GM18498 (cell line): ENCODE results near the gene CDKL2.
"Not testable (repeated sequence)": the region's sequence is repeated elsewhere in the genome, so short reads cannot be mapped to it uniquely, and the experiment has no call there.

Experiments used
- ATAC-seq: cut with Tn5 transposase; IDR thresholded peaks from one replicate; pipeline ENCODE4 v1.9.1; 2021; ENCODE audit warnings: mild to moderate bottlenecking, moderate library complexity; ENCODE audit not compliant: unreplicated experiment

The CDKL2 gene

DNA sequence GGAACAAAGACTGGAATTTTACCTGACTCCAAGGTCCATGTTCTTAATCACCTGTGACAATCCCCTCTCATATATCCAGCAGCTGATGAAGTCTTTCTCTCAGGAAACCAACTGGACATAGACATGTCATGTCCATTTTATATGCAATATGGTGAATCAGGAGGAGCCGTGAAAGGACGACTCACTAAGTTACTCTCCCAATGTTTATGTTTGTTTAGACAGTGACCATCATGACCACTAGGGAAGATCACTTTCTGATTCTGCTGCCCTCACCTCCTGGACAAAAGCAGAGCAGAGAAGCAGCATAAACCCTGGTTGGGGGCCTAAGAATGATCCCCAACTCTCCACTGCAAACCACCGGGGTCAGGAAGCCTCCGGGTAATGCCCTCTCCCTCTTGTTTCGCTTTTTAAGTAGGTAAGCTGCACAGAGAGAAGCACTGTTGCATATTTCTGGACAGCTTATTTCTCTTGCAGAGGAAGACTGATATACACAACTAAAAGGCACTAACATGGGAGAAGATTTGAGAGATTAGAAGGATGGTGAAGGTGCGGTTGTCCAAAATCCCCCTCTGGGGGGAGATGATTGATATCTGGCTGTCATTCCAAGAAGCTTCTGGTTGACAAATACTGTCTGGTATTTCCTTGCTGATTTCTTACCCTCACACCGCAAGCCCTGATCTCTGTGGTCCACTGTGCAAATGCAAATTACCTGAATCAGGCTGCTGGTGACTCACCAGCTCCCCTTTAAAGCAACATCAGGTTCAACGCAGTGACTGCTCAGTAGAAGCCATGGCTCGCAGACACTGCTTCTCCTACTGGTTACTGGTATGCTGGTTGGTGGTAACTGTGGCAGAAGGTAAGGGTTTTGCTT, 74.8 kb downstream of the CDKL2 start, which contains the start of gene ODAPH:
ODAPH (plus strand) TSS at position 773 of the 871 bp plus-strand sequence; CDS start at position 790, 17 bp downstream.
- peak; percentile 96 for ATAC-seq

DNA sequence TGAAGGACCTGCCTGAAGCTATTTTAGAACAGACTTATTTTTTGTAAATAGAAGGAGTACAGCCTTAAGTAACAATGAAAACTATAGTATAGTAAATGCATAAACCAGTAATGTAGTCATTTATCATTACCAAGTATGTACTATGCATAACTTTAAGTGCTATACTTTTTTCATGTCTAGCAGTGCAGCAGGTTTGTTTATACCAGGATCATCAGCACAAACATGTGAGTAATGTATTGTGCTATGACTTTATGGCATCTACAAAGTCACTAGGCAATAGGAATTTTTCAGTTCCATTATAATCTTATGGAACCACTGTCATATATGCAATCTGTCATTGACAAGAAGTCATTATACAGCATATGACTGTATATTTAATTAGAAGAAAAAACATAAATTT, 77.9 kb downstream of the CDKL2 start:
- ATAC-seq: no peak

GRCh38 chr4:75549019-75549418, 81.3 kb downstream of the CDKL2 start:
- ATAC-seq: no peak

GRCh38 chr4:75547647-75548387, 82.5 kb downstream of the CDKL2 start:
- ATAC-seq: no peak

GRCh38 chr4:75545526-75545925, 84.8 kb downstream of the CDKL2 start:
- ATAC-seq: no peak

DNA sequence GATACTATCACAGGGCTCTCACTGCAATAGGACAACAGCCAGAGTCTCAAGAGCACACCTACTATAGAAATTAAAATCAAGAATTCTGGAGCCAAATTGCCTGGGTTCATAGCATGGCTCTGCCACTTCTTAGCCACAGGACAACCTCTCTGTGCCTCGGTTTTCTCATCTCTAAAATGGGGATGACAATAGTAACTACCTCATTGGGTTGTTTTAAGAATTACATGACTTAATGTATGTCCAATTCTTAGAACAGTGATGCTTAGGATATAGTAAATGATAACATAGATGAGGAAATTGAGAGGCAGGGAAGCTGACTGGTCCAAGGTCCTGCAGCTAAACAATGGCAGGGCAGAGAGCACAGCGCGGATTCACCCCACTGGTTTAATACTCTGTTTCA, 85.5 kb downstream of the CDKL2 start:
- no peak for ATAC-seq

- ATAC-seq: not testable (repeated sequence)
These were observed 86.1 kb downstream of the CDKL2 start for GRCh38 chr4:75544220-75544619.

DNA sequence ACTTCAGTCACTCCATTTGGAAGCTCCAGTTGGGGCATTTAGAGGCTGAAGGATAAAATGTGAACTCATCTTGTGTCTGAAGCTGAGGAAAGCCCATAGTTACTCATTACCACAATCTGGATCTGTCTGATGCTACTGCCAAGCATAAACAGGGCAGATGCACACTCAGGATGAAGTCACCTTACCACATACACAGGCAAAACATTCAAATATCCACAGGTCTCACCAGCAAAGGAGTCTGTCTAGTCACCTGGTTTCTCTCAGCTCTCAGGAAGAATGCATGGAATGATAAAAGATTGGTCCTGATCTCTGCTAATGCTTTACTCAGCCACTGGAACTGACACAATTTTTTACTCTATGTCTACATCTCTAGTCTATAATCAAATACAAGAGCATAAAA, 87.5 kb downstream of the CDKL2 start:
- ATAC-seq: no peak

- ATAC-seq: not testable (repeated sequence)
These were observed 93.0 kb downstream of the CDKL2 start for GRCh38 chr4:75537308-75537707.

DNA sequence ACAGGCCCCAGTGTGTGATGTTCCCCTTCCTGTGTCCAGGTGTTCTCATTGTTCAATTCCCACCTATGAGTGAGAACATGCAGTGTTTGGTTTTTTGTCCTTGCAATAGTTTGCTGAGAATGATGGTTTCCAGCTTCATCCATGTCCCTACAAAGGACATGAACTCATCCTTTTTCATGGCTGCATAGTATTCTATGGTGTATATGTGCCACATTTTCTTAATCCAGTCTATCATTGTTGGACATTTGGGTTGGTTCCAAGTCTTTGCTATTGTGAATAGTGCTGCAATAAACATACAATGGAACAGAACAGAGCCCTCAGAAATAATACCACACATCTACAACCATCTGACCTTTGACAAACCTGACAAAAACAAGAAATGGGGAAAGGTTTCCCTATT, 96.4 kb downstream of the CDKL2 start:
- ATAC-seq: not testable (repeated sequence)

- not testable (repeated sequence) for ATAC-seq
These were observed 96.9 kb downstream of the CDKL2 start for GRCh38 chr4:75533339-75533887.

- not testable (repeated sequence) for ATAC-seq
These were observed 98.7 kb downstream of the CDKL2 start for GRCh38 chr4:75531536-75532143.

- ATAC-seq: no peak
These were observed 99.6 kb downstream of the CDKL2 start for GRCh38 chr4:75530556-75531322.
